GM21423 (cell line): Measurements from ENCODE around the gene CALN1.
"Not testable (repeated sequence)": the region's sequence is repeated elsewhere in the genome, so short reads cannot be mapped to it uniquely, and the experiment has no call there.

Experiments used
- ATAC-seq: cut with Tn5 transposase; IDR thresholded peaks from one replicate; pipeline ENCODE4 v1.9.1; 2021; ENCODE audit warnings: mild to moderate bottlenecking, moderate library complexity; ENCODE audit not compliant: unreplicated experiment

Gene CALN1

GRCh38 chr7:71828361-71828760 is 583.8 kb downstream of the CALN1 start:
- ATAC-seq: no peak

GRCh38 chr7:71826141-71826540 is 586.0 kb downstream of the CALN1 start:
- ATAC-seq: no peak

GRCh38 chr7:71824006-71824760 is 588.0 kb downstream of the CALN1 start:
- no peak for ATAC-seq

GRCh38 chr7:71822406-71822805 is 589.7 kb downstream of the CALN1 start:
- ATAC-seq: not testable (repeated sequence)

GRCh38 chr7:71817916-71818315 is 594.2 kb downstream of the CALN1 start:
- ATAC-seq: no peak

- ATAC-seq: no peak
Measured at GRCh38 chr7:71808115-71808514, 604.0 kb downstream of the CALN1 start.

- ATAC-seq: no peak
Measured at GRCh38 chr7:71804256-71804655, 607.9 kb downstream of the CALN1 start.

- no peak for ATAC-seq
Measured at GRCh38 chr7:71801976-71802375, 610.2 kb downstream of the CALN1 start.

- ATAC-seq: no peak
Measured at GRCh38 chr7:71800321-71800720, 611.8 kb downstream of the CALN1 start.

- ATAC-seq: no peak
Measured at GRCh38 chr7:71795410-71795809, 616.7 kb downstream of the CALN1 start.

GRCh38 chr7:71793251-71793650 is 618.9 kb downstream of the CALN1 start:
- ATAC-seq: no peak

GRCh38 chr7:71787513-71787912 is 624.6 kb downstream of the CALN1 start:
- no peak for ATAC-seq

- no peak for ATAC-seq
Measured at GRCh38 chr7:71785216-71785615, 626.9 kb downstream of the CALN1 start.

- ATAC-seq: no peak
Measured at GRCh38 chr7:71784781-71785180, 627.4 kb downstream of the CALN1 start.

GRCh38 chr7:71784180-71784579 is 628.0 kb downstream of the CALN1 start:
- ATAC-seq: no peak

GRCh38 chr7:71783779-71784178 is 628.4 kb downstream of the CALN1 start:
- no peak for ATAC-seq

- ATAC-seq: no peak
Measured at GRCh38 chr7:71782051-71782450, 630.1 kb downstream of the CALN1 start.

- no peak for ATAC-seq
Measured at GRCh38 chr7:71780282-71780681, 631.9 kb downstream of the CALN1 start.

- ATAC-seq: no peak
Measured at GRCh38 chr7:71777278-71777677, 634.9 kb downstream of the CALN1 start.

- ATAC-seq: no peak
Measured at GRCh38 chr7:71776726-71777125, 635.4 kb downstream of the CALN1 start.

- no peak for ATAC-seq
Measured at GRCh38 chr7:71775648-71776047, 636.5 kb downstream of the CALN1 start.

- no peak for ATAC-seq
Measured at GRCh38 chr7:71772779-71773178, 639.4 kb downstream of the CALN1 start.

GRCh38 chr7:71770269-71770907 is 641.8 kb downstream of the CALN1 start:
- ATAC-seq: no peak
